K562 (cell line): Measurements from ENCODE around the gene TRIM68. TPM values are rescaled to one million over a fixed set of nuclear protein-coding genes. Genes with fewer than 3 reads are reported as not detected.
A peak's percentile ranks its signal among the peaks of the same experiment; 100 is the strongest.

Source experiments
- CREM ChIP-seq: IDR thresholded peaks from 2 replicates; pipeline ENCODE4 v1.6.1; 2014; ENCODE audit warnings: antibody characterized with exemption, low read depth
- E2F6 ChIP-seq, 2 experiments: IDR thresholded peaks; 2 replicates each; pipeline ENCODE4 v1.6.1; 2011; ENCODE audit warnings: borderline replicate concordance in 1 of 2, control low read depth in 1 of 2, low read depth in 1 of 2, low read length in 1 of 2, mild to moderate bottlenecking in 1 of 2, mixed read lengths in 1 of 2, moderate library complexity in 1 of 2; ENCODE audit not compliant: insufficient read depth in 1 of 2, insufficient read length in 1 of 2, poor library complexity in 1 of 2, severe bottlenecking in 1 of 2; ENCODE audit errors: extremely low read depth in 1 of 2
- ESRRA ChIP-seq: fragments of 450-650 bp; IDR thresholded peaks from 2 replicates; pipeline ENCODE4 v1.6.1; 2014; ENCODE audit warnings: low read depth, mild to moderate bottlenecking, moderate library complexity, borderline replicate concordance
- ETV5 ChIP-seq: sonication (generic); formaldehyde crosslinking; IDR thresholded peaks from 2 replicates; pipeline ENCODE4 v1.4.0; 2020; ENCODE audit warnings: low read depth, mild to moderate bottlenecking, missing genetic modification reagents
- FOXA3 ChIP-seq, 2 experiments: fragments of 450-650 bp in 1 of 2; sonication (generic) in 1 of 2; formaldehyde crosslinking; IDR thresholded peaks in 1 of 2; conservative IDR thresholded peaks in 1 of 2; 2 replicates each; pipeline versions ENCODE4 v1.4.0 to v1.8.0; 2020 to 2022; ENCODE audit warnings: mild to moderate bottlenecking in 2 of 2, missing genetic modification reagents in 1 of 2
- HMG20A ChIP-seq: fragments of 450-650 bp; formaldehyde crosslinking; conservative IDR thresholded peaks from 2 replicates; pipeline ENCODE4 v1.4.0; 2020; ENCODE audit warnings: mild to moderate bottlenecking, mixed read lengths
- L3MBTL2 ChIP-seq: fragments of 450-650 bp; IDR thresholded peaks from 2 replicates; pipeline ENCODE4 v1.6.1; 2016; ENCODE audit warnings: mild to moderate bottlenecking, moderate library complexity
- LEF1 ChIP-seq: fragments of 450-650 bp; IDR thresholded peaks from 2 replicates; pipeline ENCODE4 v1.6.1; 2016; ENCODE audit warnings: mild to moderate bottlenecking
- PHTF2 ChIP-seq: fragments of 250-450 bp; sonication (Bioruptor Pico); IDR thresholded peaks from 2 replicates; pipeline ENCODE4 v1.5.0; 2021; ENCODE audit warnings: mild to moderate bottlenecking
- POLR3A ChIP-seq: IDR thresholded peaks from 2 replicates; pipeline ENCODE4 v1.6.1; 2011; ENCODE audit warnings: borderline replicate concordance, mild to moderate bottlenecking, moderate library complexity; ENCODE audit not compliant: insufficient read length, insufficient read depth; ENCODE audit errors: extremely low read depth
- RB1 ChIP-seq: fragments of 450-650 bp; IDR thresholded peaks from 2 replicates; pipeline ENCODE4 v1.6.1; 2017; ENCODE audit warnings: low read depth, mild to moderate bottlenecking
- RHOXF2B ChIP-seq: fragments of 250-450 bp; sonication (Bioruptor Pico); conservative IDR thresholded peaks from 2 replicates; pipeline ENCODE4 v1.5.1; 2021
- RNF2 ChIP-seq: sonication (generic); IDR thresholded peaks from 2 replicates; pipeline ENCODE4 v1.6.1; 2016
- SMAD2 ChIP-seq: fragments of 150-350 bp; IDR thresholded peaks from 2 replicates; pipeline ENCODE4 v1.6.1; 2014; ENCODE audit warnings: low read depth, mild to moderate bottlenecking, low read length
- SRSF1 ChIP-seq: fragments of 200-400 bp; formaldehyde crosslinking; IDR thresholded peaks from 2 replicates; pipeline ENCODE4 v1.6.1; 2017; ENCODE audit warnings: mild to moderate bottlenecking, low read depth, low read length, moderate library complexity
- TBP ChIP-seq: optimal IDR thresholded peaks from 2 replicates; pipeline ENCODE3; 2011; ENCODE audit warnings: low read depth, low read length, improper control_type of control experiment
- TCFL5 ChIP-seq: fragments of 250-450 bp; sonication (Bioruptor Pico); conservative IDR thresholded peaks from 2 replicates; pipeline ENCODE4 v1.6.1; 2021; ENCODE audit warnings: mild to moderate bottlenecking, moderate library complexity, matching md5 sums
- ZBTB17 ChIP-seq: fragments of 450-650 bp; formaldehyde crosslinking; IDR thresholded peaks from 2 replicates; pipeline ENCODE4 v1.4.0; 2020; ENCODE audit warnings: mild to moderate bottlenecking
- ZKSCAN1 ChIP-seq: fragments of 150-350 bp; IDR thresholded peaks from 2 replicates; pipeline ENCODE4 v1.6.1; 2016; ENCODE audit warnings: low read depth, low read length
- ZNF174 ChIP-seq: fragments of 250-450 bp; sonication (Bioruptor Pico); IDR thresholded peaks from 2 replicates; pipeline ENCODE4 v1.4.0; 2020; ENCODE audit warnings: mild to moderate bottlenecking
- ZNF311 ChIP-seq: fragments of 250-450 bp; sonication (Bioruptor Pico); IDR thresholded peaks from 2 replicates; pipeline ENCODE4 v1.4.0; 2020; ENCODE audit warnings: mild to moderate bottlenecking, moderate library complexity
- ZNF507 ChIP-seq: conservative IDR thresholded peaks from 2 replicates; pipeline ENCODE4 v1.6.1; 2017; ENCODE audit warnings: missing genetic modification characterization, missing compliant biosample characterization
- polyA plus RNA-seq, 8 experiments: library from polyadenylated mRNA; depleted of rRNA in 4 of 8; stranded (reverse) in 5 of 8; unstranded in 3 of 8; fragments of >200 nt; fragmentation: Nextera tagmentation in 2 of 8; fragmentation: Illumina TruSeq in 1 of 8; extraction: Ambion mirVana in 2 of 8; extraction: Trizol in 1 of 8; gene quantifications; 2 replicates each; pipeline versions ENCODE4 v1.2.1 to v1.2.3, GENCODE V29; 2011 to 2014; ENCODE audit warnings: inconsistent platforms in 1 of 8, missing spikeins in 1 of 8
- total RNA-seq, 7 experiments: library from RNA; depleted of rRNA in 6 of 7; stranded (reverse); fragments of >200 nt in 6 of 7; fragmentation: Illumina TruSeq in 2 of 7; extraction: Trizol in 2 of 7; gene quantifications; 2 replicates each; pipeline versions ENCODE4 v1.2.1 to v1.2.3, GENCODE V29; 2011 to 2021; ENCODE audit warnings: low replicate concordance in 1 of 7
- TF ChIP-seq, protein P1 (sequence below), 2 experiments: fragments of 150-350 bp in 1 of 2; IDR thresholded peaks; 2 replicates each; pipeline ENCODE4 v1.6.1; 2012 to 2016; ENCODE audit warnings: low read depth in 2 of 2, low read length in 2 of 2, mild to moderate bottlenecking in 1 of 2, moderate library complexity in 1 of 2
- TF ChIP-seq, protein P2 (sequence below): sonication (generic); formaldehyde crosslinking; IDR thresholded peaks from 2 replicates; pipeline ENCODE4 v1.9.0; 2022; ENCODE audit warnings: mild to moderate bottlenecking, missing genetic modification reagents

Gene TRIM68
- total and polyA plus RNA-seq, 9 of the 15 experiments (the other 6 are each of a cell fraction or from before 2014, with no cell fraction given): 5.2 to 10.9 (median 7.9) TPM

GRCh38 chr11:4607781-4608666 lies at the start of gene TRIM68 (continued):
- TF ChIP-seq, protein P1, sequence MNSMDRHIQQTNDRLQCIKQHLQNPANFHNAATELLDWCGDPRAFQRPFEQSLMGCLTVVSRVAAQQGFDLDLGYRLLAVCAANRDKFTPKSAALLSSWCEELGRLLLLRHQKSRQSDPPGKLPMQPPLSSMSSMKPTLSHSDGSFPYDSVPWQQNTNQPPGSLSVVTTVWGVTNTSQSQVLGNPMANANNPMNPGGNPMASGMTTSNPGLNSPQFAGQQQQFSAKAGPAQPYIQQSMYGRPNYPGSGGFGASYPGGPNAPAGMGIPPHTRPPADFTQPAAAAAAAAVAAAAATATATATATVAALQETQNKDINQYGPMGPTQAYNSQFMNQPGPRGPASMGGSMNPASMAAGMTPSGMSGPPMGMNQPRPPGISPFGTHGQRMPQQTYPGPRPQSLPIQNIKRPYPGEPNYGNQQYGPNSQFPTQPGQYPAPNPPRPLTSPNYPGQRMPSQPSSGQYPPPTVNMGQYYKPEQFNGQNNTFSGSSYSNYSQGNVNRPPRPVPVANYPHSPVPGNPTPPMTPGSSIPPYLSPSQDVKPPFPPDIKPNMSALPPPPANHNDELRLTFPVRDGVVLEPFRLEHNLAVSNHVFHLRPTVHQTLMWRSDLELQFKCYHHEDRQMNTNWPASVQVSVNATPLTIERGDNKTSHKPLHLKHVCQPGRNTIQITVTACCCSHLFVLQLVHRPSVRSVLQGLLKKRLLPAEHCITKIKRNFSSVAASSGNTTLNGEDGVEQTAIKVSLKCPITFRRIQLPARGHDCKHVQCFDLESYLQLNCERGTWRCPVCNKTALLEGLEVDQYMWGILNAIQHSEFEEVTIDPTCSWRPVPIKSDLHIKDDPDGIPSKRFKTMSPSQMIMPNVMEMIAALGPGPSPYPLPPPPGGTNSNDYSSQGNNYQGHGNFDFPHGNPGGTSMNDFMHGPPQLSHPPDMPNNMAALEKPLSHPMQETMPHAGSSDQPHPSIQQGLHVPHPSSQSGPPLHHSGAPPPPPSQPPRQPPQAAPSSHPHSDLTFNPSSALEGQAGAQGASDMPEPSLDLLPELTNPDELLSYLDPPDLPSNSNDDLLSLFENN (IDR thresholded peaks at IDR 0.05; ENCODE audit: low read depth in 2 of 2, low read length in 2 of 2): no peak
- TF ChIP-seq, protein P2, sequence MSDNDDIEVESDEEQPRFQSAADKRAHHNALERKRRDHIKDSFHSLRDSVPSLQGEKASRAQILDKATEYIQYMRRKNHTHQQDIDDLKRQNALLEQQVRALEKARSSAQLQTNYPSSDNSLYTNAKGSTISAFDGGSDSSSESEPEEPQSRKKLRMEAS (CRISPR knock-in tag): no peak
- TF ChIP-seq POLR3A: no peak
- TF ChIP-seq CREM: 0 out of 2 replicates have a peak, but pooled peaks have one; percentile 25
- TF ChIP-seq E2F6 (IDR thresholded peaks at IDR 0.05; ENCODE audit: borderline replicate concordance in 1 of 2, extremely low read depth in 1 of 2, insufficient read depth in 1 of 2, insufficient read length in 1 of 2, low read depth in 1 of 2, low read length in 1 of 2, poor library complexity in 1 of 2, severe bottlenecking in 1 of 2): peak; percentile 25 to 38
- TF ChIP-seq TCFL5 (CRISPR knock-in tag): no peak
- no peak for TF ChIP-seq SRSF1
- no peak for TF ChIP-seq SMAD2
- no peak for TF ChIP-seq FOXA3 (CRISPR knock-in tag; conservative IDR thresholded peaks at IDR 0.05 in 1 of 2, IDR thresholded peaks at IDR 0.05 in 1 of 2)
- peak; percentile 59 for TF ChIP-seq L3MBTL2
- TF ChIP-seq ZBTB17: 0 out of 2 replicates have a peak, but pooled peaks have one; percentile 45
- no peak for TF ChIP-seq RNF2
- TF ChIP-seq ESRRA: 0 out of 2 replicates have a peak, but pooled peaks have one; percentile 30
- no peak for TF ChIP-seq PHTF2 (CRISPR knock-in tag)
- no peak for TF ChIP-seq LEF1
- no peak for TF ChIP-seq RHOXF2B (CRISPR knock-in tag)
- no peak for TF ChIP-seq ZKSCAN1
- TF ChIP-seq HMG20A (CRISPR knock-in tag): no peak
- no peak; the same call in 1 of the 2 replicates for TF ChIP-seq ETV5 (CRISPR knock-in tag)
- TF ChIP-seq RB1: no peak
- TF ChIP-seq ZNF174 (CRISPR knock-in tag): no peak
- TF ChIP-seq ZNF507 (tag): no peak
- peak; percentile 57 for TF ChIP-seq TBP
- TF ChIP-seq ZNF311 (CRISPR knock-in tag): no peak
